HG02852 (cell line): ENCODE results near the gene PTGR3.
"Not testable (repeated sequence)": the region's sequence is repeated elsewhere in the genome, so short reads cannot be mapped to it uniquely, and the experiment has no call there.

Experiments used
- ATAC-seq: cut with Tn5 transposase; IDR thresholded peaks from one replicate; pipeline ENCODE4 v1.9.1; 2021; ENCODE audit warnings: mild to moderate bottlenecking, moderate library complexity; ENCODE audit not compliant: unreplicated experiment

The PTGR3 gene

GRCh38 chr18:75204269-75204731, 4.6 kb downstream of the PTGR3 start:
- no peak for ATAC-seq

GRCh38 chr18:75203416-75204268, 5.3 kb downstream of the PTGR3 start:
- no peak for ATAC-seq

DNA sequence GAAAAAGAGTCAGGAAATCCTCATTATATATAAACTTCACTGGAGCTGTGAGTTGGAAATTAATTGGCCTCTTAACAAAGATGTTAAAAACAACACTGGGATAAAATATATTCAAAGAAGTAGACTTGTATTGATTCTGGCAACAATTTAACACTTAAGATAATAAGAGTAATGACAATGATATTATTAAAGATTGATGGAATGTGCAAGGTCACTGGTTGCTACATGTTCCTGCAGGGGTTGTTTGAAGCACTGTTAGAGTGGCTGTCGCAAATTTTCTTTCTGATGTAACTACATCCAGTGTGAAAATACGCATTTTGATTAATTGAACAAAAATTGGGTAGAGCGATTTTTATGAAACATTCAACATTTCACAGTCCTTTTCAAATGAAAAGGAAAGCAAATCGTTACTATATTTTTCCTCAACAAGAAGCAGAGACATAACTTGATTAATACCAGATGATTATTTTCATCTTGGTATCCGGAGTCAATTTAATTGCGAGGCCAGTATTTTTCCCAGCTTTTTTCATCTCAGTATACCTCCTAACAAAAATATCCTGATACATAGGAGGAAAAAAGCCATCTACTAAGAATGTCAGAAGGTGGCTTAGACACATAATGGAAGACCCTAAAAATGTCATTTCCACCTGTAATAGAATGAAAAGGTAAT, 6.1 kb downstream of the PTGR3 start:
- ATAC-seq = no peak

GRCh38 chr18:75201282-75202270, 7.4 kb downstream of the PTGR3 start:
- no peak for ATAC-seq

DNA sequence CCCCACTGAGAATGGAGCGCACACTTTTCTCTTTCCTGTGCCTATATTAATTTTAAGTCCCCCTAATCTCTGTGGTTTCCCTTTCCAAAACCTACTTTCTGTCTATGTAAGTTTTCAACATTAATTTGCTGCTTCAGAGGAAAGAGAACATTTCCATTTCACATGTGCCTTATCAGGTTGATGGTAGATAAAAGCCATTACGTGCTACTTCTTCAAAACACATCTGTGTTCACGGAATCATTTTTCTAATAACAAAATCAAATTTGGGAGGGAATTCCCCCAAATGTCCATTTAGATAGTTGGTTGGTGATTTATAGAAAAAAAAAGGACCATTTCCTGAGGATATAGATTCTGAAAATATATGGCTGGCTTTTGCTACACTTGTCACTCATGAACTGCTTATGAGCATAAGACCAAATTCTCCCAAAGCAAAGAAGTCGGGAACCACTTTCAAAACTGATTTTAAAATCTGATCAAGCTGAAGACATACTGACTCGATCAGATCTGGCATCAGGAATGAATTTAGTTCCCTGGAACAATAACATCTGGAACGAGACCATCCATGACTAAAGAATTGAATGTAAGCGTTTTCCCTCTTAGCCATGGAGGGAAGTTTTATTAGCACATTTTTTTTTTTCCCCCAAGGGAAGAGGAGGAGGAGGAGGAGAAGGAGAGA, 8.2 kb downstream of the PTGR3 start:
- ATAC-seq = no peak

- no peak for ATAC-seq
Observed at GRCh38 chr18:75200071-75200470, 8.9 kb downstream of the PTGR3 start.

- no peak for ATAC-seq
Observed at GRCh38 chr18:75199327-75199726, 9.6 kb downstream of the PTGR3 start.

DNA sequence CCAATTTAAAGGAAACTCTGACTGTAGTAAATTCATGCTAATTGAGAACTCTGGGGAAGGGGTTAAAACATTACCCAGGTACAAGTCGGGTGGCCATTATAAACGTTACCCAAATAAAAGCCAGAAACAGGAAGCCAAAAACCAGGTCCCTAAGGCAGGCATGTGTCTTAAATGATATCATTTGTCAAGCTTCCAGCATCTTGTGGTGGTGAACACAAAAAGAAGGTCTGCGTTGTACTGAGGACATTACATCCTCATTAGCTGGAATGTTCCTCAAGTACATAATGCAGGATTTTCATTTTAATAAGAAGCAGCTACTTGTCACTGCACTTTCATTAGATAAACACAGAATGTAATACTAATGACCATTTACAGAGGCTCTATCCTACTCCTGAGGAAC, 10.9 kb downstream of the PTGR3 start:
- no peak for ATAC-seq

DNA sequence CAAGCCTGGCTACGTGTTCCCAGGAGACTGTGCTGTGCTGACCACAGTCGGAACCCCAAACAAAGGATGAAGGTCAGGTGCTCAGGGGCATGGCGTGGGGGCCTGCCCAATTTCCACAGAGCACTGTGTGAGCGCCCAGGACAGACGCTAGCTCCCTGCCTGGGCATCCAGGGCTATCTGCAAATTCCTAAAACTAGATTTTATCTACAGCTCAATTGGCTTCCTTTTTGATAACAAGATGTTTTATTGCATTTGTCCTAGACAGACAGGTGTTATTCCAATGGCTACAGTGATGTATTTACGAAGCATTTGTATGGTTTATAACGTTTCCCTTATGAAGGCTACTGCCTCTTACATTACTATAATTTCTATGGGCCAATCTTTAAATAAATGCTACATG, 16.0 kb downstream of the PTGR3 start:
- no peak for ATAC-seq

DNA sequence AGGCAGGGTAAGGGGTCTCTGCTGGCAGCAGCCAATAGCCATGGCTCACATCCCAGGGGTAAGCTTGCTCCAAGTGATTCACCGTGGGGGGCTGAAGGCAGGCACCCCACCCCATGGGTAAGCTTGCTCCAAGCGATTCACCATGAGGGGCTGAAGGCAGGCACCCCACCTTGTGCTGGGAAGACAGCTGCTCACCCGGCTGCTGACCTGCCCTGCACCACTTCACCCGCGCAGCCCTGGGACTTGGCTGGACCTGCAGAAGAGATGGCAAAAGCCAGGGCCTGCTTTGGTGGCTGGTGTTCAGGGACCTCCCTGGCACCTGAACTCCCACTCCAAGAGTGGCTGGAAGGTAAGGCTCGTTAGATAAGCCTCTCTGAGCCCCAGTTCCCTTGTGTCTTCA, 19.2 kb downstream of the PTGR3 start:
- no peak for ATAC-seq

DNA sequence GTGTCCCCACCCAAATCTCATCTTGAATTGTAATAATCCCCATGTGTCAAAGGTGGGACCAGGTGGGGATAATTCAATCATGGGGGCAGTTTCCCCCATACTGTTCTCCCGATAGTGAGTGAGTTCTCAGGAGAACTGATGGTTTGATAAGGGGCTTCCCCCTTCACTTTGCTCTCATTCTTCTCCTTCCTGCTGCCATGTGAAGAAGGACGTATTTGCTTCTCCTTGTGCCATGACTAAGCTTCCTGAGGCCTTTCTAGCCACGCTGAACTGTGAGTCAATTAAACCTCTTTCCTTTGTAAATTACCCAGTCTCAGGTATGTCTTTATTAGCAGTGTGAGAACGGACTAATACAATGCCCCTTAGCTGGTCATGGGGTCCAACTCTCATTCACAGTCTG, 21.2 kb downstream of the PTGR3 start:
- ATAC-seq = not testable (repeated sequence)

- ATAC-seq = no peak
Observed at GRCh38 chr18:75185460-75185859, 23.5 kb downstream of the PTGR3 start.

DNA sequence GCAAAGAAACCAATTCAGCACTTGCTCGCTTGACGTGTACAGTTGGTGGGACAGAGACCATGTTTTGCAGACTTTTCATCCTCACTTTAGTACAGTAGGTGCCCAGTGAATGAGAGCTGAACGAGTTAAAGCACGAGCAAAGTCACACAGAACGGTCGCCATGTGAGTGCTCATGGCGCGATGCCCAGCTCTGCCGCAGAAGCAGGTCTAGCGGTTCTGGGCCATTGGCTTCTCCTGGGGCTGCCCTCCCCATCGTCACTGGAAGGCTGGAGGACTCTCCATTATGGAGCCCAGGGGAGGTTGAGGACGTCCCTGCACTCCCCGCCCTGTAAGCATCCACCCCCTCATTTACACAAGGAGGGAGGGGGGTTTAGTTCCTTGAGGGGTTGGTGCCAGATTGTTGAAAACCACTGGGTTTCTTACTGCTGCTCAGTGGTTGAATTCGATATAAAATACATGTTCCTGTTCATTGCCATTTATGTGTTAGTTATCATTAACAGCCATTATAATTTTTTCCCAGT, 24.9 kb downstream of the PTGR3 start:
- ATAC-seq = no peak

- ATAC-seq = no peak
Observed at GRCh38 chr18:75183524-75183923, 25.4 kb downstream of the PTGR3 start.

DNA sequence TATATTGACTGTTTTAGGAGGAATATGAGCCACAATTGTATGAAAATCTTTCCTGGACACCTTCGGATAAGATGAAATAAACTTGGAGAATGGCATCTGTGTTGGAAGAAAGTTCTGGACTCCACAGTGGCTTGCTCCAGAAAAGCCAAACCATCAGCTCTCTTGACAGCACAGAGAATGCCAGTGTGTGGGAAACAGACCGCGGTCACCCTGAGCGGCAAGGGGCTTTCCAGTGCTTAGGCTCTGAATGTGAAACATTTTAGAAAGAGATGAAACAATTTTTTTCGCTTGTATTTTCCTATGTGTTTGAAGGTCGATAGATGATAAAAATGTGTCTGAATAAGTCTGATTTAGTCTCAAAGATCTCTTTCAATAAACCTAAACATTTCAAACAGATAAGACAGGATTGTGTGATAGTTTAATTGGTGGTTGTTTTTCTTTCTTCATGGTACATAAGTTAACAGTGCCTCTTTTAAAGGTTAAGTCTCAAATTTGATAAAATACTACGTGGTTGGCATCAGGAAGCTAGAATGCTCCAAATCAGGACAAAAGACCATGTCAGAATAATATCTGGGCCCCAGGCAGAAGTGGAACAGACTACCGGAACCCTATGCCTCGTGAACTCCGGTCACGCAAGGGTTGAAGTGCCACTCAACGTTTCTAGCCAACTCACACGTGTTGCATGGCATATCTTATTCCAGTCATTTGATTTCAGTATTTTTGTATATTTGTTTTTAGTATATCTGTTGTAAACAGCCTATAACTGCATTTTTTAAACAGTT, 28.9 kb downstream of the PTGR3 start:
- ATAC-seq = no peak

DNA sequence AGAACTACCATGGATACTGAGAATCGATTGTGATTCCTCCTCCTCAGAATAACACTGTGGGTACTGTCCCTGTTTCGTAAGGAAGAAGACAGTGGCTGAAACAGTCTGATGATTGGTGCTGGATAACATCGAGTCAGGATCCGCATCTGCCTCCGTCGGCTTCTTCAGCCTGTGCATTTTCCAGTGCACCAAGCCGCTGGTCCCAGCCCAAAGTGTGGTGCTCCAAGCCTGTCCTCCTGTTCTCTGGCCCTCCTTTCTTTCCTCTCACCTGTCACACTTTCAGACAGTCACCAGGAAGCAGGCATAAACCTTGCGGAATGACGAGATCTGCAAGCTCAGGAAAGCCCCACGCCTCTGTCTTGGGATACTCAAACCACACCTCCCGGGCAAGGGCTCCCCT, 30.6 kb downstream of the PTGR3 start:
- no peak for ATAC-seq

GRCh38 chr18:75176849-75177248, 32.1 kb downstream of the PTGR3 start:
- ATAC-seq = no peak

DNA sequence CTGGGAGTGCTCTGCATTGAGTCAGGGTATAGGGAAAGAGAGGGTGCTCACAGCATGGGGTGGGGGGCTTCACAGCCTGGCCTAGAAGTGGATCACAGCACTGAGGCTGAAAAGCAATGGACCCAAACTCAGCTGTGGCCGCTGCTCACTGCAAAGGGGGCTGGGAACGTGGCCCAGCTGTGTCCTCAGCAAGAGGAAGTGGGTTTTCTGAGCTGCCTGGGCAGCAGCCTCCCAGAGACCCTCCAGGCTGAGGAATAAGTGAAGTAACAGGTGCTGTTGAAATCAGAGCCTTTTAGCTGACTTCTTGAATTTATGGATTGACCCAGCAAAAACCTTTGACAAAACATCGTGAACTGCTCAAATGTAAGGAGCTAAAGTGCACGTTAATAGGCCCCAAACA, 35.2 kb downstream of the PTGR3 start:
- no peak for ATAC-seq

GRCh38 chr18:75173125-75173432, 35.9 kb downstream of the PTGR3 start:
- peak; percentile 100 for ATAC-seq
